Choroid plexus epithelial cell (primary cell): Measurements from ENCODE around the gene ATRX.

Experiments
- DNase-seq: peaks from one replicate; pipeline ENCODE4 v3.0.0-alpha.2; 2010; ENCODE audit warnings: low read depth
- H3K4me3 ChIP-seq: 2 replicates; pipeline ENCODE4 v1.5.1; 2011; ENCODE audit warnings: low read depth, mild to moderate bottlenecking, control low read depth, low read length, moderate library complexity
- CTCF ChIP-seq: conservative IDR thresholded peaks from 2 replicates; pipeline ENCODE4 v1.5.1; 2011; ENCODE audit warnings: low read depth, mild to moderate bottlenecking, control low read depth, inconsistent platforms, low read length, moderate library complexity

Gene ATRX

GRCh38 chrX:77652095-77652494, 133.9 kb downstream of the ATRX start:
- no peak overlapping the region for H3K4me3 ChIP-seq
- DNase-seq, result no peak
- TF ChIP-seq CTCF, result no peak

GRCh38 chrX:77640702-77641101, 145.3 kb downstream of the ATRX start:
- TF ChIP-seq CTCF, result no peak
- no peak for DNase-seq
- H3K4me3 ChIP-seq, result no peak overlapping the region

GRCh38 chrX:77639820-77640219, 146.2 kb downstream of the ATRX start:
- H3K4me3 ChIP-seq, result no peak overlapping the region
- no peak for DNase-seq
- TF ChIP-seq CTCF, result no peak

DNA sequence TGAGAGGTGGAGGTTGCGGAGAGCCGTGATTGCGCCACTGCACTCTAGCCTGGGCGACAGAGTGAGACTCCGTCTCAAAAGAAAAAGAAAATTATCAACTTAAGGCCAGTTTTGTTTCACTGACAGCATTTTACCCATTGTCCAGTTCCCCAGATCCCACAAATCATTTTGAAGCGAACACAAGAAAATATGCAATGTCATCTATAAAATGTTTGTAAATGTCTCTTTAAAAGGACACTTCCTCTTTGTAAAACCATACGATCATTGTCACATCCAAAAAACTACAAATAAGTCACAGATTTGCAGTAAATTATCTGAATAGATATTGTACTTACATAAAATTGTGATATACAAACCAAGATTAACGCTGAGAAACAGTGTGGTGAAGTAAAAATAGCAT, 147.6 kb downstream of the ATRX start:
- H3K4me3 ChIP-seq, result no peak overlapping the region
- TF ChIP-seq CTCF, result no peak
- DNase-seq, result no peak

- no peak for DNase-seq
- TF ChIP-seq CTCF, result no peak
- no peak overlapping the region for H3K4me3 ChIP-seq
These were observed 150.6 kb downstream of the ATRX start for GRCh38 chrX:77635373-77635772.

GRCh38 chrX:77628294-77629025, 157.6 kb downstream of the ATRX start:
- no peak overlapping the region for H3K4me3 ChIP-seq
- DNase-seq, result peak; percentile 5
- no peak for TF ChIP-seq CTCF

DNA sequence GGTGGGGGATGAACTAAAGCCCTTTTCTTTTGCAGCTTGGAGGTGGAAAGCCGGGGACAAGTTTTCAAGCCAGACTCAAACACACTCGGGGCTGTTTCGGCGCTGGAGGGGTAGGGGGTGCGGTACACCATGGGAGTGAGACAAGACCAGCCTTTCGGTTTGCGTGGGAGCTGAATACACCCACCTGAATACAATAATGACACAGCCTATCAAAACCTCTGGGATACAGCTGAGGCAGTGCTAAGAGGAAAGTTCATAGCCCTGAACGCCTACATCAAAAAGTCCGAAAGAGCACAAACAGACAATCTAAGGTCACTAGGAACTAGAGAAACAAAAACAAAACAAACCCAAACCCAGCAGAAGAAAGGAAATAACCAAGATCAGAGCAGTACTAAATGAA, 163.3 kb downstream of the ATRX start:
- DNase-seq, result no peak
- H3K4me3 ChIP-seq, result no peak overlapping the region
- no peak for TF ChIP-seq CTCF
